K562 (cell line): ENCODE measurements around the gene NUDT9. TPM values are rescaled to one million over a fixed set of nuclear protein-coding genes. Genes with fewer than 3 reads are reported as not detected.

Source experiments
- ARHGAP35 ChIP-seq: fragments of 450-650 bp; IDR thresholded peaks from 2 replicates; pipeline ENCODE4 v1.6.1; 2018; ENCODE audit not compliant: partially characterized antibody
- BCOR ChIP-seq: fragments of 450-650 bp; IDR thresholded peaks from 2 replicates; pipeline ENCODE4 v1.6.1; 2016
- BHLHE40 ChIP-seq: IDR thresholded peaks from 2 replicates; pipeline ENCODE4 v1.6.1; 2011; ENCODE audit warnings: low read length, improper control_type of control experiment
- CREM ChIP-seq: IDR thresholded peaks from 2 replicates; pipeline ENCODE4 v1.6.1; 2014; ENCODE audit warnings: antibody characterized with exemption, low read depth
- JUN ChIP-seq, 2 experiments: sonication (generic) in 1 of 2; formaldehyde crosslinking in 1 of 2; IDR thresholded peaks; 2 replicates each; pipeline versions ENCODE4 v1.6.1 to v1.8.0; 2012 to 2022; ENCODE audit warnings: borderline replicate concordance in 2 of 2, mild to moderate bottlenecking in 2 of 2, improper control_type of control experiment in 1 of 2, low read depth in 1 of 2, low read length in 1 of 2, missing genetic modification reagents in 1 of 2
- MBD2 ChIP-seq: sonication (generic); IDR thresholded peaks from 2 replicates; pipeline ENCODE4 v1.6.1; 2016; ENCODE audit warnings: low read depth, borderline replicate concordance
- NCOA1 ChIP-seq: fragments of 450-650 bp; IDR thresholded peaks from 2 replicates; pipeline ENCODE4 v1.6.1; 2016; ENCODE audit warnings: low read depth
- NR2F6 ChIP-seq: fragments of 450-650 bp; formaldehyde crosslinking; IDR thresholded peaks from 2 replicates; pipeline ENCODE4 v1.4.0; 2020; ENCODE audit warnings: mild to moderate bottlenecking
- RBM34 ChIP-seq: fragments of 200-400 bp; formaldehyde crosslinking; IDR thresholded peaks from 2 replicates; pipeline ENCODE4 v1.6.1; 2018; ENCODE audit warnings: low read length, borderline replicate concordance; ENCODE audit not compliant: insufficient read depth
- SMARCA5 ChIP-seq: fragments of 450-650 bp; IDR thresholded peaks from 2 replicates; pipeline ENCODE4 v1.6.1; 2016
- ZC3H8 ChIP-seq: fragments of 450-650 bp; IDR thresholded peaks from 2 replicates; pipeline ENCODE4 v1.6.1; 2017
- ZNF347 ChIP-seq: fragments of 450-650 bp; formaldehyde crosslinking; IDR thresholded peaks from 2 replicates; pipeline ENCODE4 v1.4.0; 2020; ENCODE audit warnings: low read depth, mild to moderate bottlenecking, moderate library complexity
- ZSCAN32 ChIP-seq: fragments of 450-650 bp; formaldehyde crosslinking; IDR thresholded peaks from 2 replicates; pipeline ENCODE4 v1.4.0; 2020; ENCODE audit warnings: mild to moderate bottlenecking, moderate library complexity
- polyA plus RNA-seq, 8 experiments: library from polyadenylated mRNA; depleted of rRNA in 4 of 8; stranded (reverse) in 5 of 8; unstranded in 3 of 8; fragments of >200 nt; fragmentation: Nextera tagmentation in 2 of 8; fragmentation: Illumina TruSeq in 1 of 8; extraction: Ambion mirVana in 2 of 8; extraction: Trizol in 1 of 8; gene quantifications; 2 replicates each; pipeline versions ENCODE4 v1.2.1 to v1.2.3, GENCODE V29; 2011 to 2014; ENCODE audit warnings: inconsistent platforms in 1 of 8, missing spikeins in 1 of 8
- total RNA-seq, 7 experiments: library from RNA; depleted of rRNA in 6 of 7; stranded (reverse); fragments of >200 nt in 6 of 7; fragmentation: Illumina TruSeq in 2 of 7; extraction: Trizol in 2 of 7; gene quantifications; 2 replicates each; pipeline versions ENCODE4 v1.2.1 to v1.2.3, GENCODE V29; 2011 to 2021; ENCODE audit warnings: low replicate concordance in 1 of 7
- TF ChIP-seq, protein P1 (sequence below): fragments of 250-450 bp; sonication (Bioruptor Pico); IDR thresholded peaks from 2 replicates; pipeline ENCODE4 v1.4.0; 2020
- TF ChIP-seq, protein P2 (sequence below): fragments of 450-650 bp; formaldehyde crosslinking; conservative IDR thresholded peaks from 2 replicates; pipeline ENCODE4 v1.4.0; 2022; ENCODE audit warnings: mild to moderate bottlenecking, missing genetic modification characterization

NUDT9 gene
- total and polyA plus RNA-seq, 9 of the 15 experiments (the other 6 are each of a cell fraction or from before 2014, with no cell fraction given): 8.5 to 20.8 (median 18.0) TPM

DNA sequence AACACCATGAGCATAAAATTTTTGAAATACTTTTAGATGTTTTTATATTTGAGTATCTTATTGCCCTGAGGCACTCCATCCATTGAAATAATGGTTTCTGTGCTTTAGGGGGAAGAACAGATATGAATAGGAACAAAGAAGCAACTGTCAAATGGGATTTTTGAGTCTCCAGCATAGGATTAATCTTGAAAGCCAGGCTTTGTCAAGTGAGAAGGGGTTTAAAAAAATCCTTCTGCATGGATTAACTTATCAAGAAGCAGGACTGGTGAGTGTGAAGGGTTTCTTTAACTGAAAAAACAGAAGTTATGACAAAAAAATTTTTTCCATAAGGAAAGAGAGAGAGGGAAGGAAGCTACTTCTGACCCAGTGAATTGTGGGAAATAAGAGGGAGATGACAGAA is 7.6 kb upstream of the NUDT9 start (continued):
- TF ChIP-seq, protein P1, sequence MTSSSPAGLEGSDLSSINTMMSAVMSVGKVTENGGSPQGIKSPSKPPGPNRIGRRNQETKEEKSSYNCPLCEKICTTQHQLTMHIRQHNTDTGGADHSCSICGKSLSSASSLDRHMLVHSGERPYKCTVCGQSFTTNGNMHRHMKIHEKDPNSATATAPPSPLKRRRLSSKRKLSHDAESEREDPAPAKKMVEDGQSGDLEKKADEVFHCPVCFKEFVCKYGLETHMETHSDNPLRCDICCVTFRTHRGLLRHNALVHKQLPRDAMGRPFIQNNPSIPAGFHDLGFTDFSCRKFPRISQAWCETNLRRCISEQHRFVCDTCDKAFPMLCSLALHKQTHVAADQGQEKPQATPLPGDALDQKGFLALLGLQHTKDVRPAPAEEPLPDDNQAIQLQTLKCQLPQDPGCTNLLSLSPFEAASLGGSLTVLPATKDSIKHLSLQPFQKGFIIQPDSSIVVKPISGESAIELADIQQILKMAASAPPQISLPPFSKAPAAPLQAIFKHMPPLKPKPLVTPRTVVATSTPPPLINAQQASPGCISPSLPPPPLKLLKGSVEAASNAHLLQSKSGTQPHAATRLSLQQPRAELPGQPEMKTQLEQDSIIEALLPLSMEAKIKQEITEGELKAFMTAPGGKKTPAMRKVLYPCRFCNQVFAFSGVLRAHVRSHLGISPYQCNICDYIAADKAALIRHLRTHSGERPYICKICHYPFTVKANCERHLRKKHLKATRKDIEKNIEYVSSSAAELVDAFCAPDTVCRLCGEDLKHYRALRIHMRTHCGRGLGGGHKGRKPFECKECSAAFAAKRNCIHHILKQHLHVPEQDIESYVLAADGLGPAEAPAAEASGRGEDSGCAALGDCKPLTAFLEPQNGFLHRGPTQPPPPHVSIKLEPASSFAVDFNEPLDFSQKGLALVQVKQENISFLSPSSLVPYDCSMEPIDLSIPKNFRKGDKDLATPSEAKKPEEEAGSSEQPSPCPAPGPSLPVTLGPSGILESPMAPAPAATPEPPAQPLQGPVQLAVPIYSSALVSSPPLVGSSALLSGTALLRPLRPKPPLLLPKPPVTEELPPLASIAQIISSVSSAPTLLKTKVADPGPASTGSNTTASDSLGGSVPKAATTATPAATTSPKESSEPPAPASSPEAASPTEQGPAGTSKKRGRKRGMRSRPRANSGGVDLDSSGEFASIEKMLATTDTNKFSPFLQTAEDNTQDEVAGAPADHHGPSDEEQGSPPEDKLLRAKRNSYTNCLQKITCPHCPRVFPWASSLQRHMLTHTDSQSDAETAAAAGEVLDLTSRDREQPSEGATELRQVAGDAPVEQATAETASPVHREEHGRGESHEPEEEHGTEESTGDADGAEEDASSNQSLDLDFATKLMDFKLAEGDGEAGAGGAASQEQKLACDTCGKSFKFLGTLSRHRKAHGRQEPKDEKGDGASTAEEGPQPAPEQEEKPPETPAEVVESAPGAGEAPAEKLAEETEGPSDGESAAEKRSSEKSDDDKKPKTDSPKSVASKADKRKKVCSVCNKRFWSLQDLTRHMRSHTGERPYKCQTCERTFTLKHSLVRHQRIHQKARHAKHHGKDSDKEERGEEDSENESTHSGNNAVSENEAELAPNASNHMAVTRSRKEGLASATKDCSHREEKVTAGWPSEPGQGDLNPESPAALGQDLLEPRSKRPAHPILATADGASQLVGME: no peak
- TF ChIP-seq CREM: no peak
- TF ChIP-seq NCOA1: no peak
- no peak for TF ChIP-seq BHLHE40
- no peak for TF ChIP-seq ZSCAN32 (CRISPR knock-in tag)
- TF ChIP-seq ZNF347: no peak
- no peak for TF ChIP-seq SMARCA5
- no peak for TF ChIP-seq ZC3H8
- TF ChIP-seq JUN (IDR thresholded peaks at IDR 0.05; ENCODE audit: borderline replicate concordance, low read depth, low read length): no peak
- no peak for TF ChIP-seq JUN (CRISPR knock-in tag; IDR thresholded peaks at IDR 0.05; ENCODE audit: borderline replicate concordance)
- TF ChIP-seq NR2F6 (CRISPR knock-in tag): no peak
- no peak for TF ChIP-seq BCOR
- TF ChIP-seq, protein P2, sequence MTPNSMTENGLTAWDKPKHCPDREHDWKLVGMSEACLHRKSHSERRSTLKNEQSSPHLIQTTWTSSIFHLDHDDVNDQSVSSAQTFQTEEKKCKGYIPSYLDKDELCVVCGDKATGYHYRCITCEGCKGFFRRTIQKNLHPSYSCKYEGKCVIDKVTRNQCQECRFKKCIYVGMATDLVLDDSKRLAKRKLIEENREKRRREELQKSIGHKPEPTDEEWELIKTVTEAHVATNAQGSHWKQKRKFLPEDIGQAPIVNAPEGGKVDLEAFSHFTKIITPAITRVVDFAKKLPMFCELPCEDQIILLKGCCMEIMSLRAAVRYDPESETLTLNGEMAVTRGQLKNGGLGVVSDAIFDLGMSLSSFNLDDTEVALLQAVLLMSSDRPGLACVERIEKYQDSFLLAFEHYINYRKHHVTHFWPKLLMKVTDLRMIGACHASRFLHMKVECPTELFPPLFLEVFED (CRISPR knock-in tag): no peak
- TF ChIP-seq ARHGAP35: no peak
- no peak for TF ChIP-seq RBM34
- no peak for TF ChIP-seq MBD2
